Limb (tissue), 2 donors: ENCODE results near the gene MAPRE3.

Experiments used
- DNase-seq, 2 donors: peaks; one replicate each; pipeline ENCODE4 v3.0.0-alpha.2; 2016; ENCODE audit errors: extremely low spot score in 2 of 2

The MAPRE3 gene

GRCh38 chr2:26982102-26982742, 11.8 kb downstream of the MAPRE3 start:
- peak in 1 of 2 donors; percentile 38 for DNase-seq

- DNase-seq: no peak
Observed at GRCh38 chr2:26983746-26984145, 13.3 kb downstream of the MAPRE3 start.

GRCh38 chr2:26985807-26986206, 15.4 kb downstream of the MAPRE3 start:
- DNase-seq: no peak

GRCh38 chr2:26986576-26986975, 16.1 kb downstream of the MAPRE3 start:
- DNase-seq: no peak

- DNase-seq: no peak
Observed at GRCh38 chr2:26988058-26988860, 17.8 kb downstream of the MAPRE3 start.

GRCh38 chr2:26989156-26989555, 18.7 kb downstream of the MAPRE3 start:
- DNase-seq: no peak

GRCh38 chr2:26991717-26992116, 21.3 kb downstream of the MAPRE3 start:
- no peak for DNase-seq

- no peak for DNase-seq
Observed at GRCh38 chr2:26993768-26994167, 23.3 kb downstream of the MAPRE3 start.

- DNase-seq: no peak
Observed at GRCh38 chr2:26994983-26995382, 24.5 kb downstream of the MAPRE3 start.

- no peak for DNase-seq
Observed at GRCh38 chr2:26997394-26997793, 27.0 kb downstream of the MAPRE3 start.

GRCh38 chr2:26998323-26998722, 27.9 kb downstream of the MAPRE3 start:
- no peak for DNase-seq

- DNase-seq: no peak
Observed at GRCh38 chr2:27000228-27000627, 29.8 kb downstream of the MAPRE3 start.

- no peak for DNase-seq
Observed at GRCh38 chr2:27000995-27001394, 30.6 kb downstream of the MAPRE3 start.

- DNase-seq: no peak
Observed at GRCh38 chr2:27001950-27002349, 31.5 kb downstream of the MAPRE3 start.

- DNase-seq: no peak
Observed at GRCh38 chr2:27003007-27003406, 32.6 kb downstream of the MAPRE3 start.

GRCh38 chr2:27003857-27004256, 33.4 kb downstream of the MAPRE3 start:
- DNase-seq: no peak

GRCh38 chr2:27006602-27007415, 36.4 kb downstream of the MAPRE3 start:
- DNase-seq: no peak

- no peak for DNase-seq
Observed at GRCh38 chr2:27007416-27008374, 37.3 kb downstream of the MAPRE3 start.

- DNase-seq: no peak
Observed at GRCh38 chr2:27008678-27009077, 38.2 kb downstream of the MAPRE3 start.

- no peak for DNase-seq
Observed at GRCh38 chr2:27009083-27009482, 38.6 kb downstream of the MAPRE3 start.

GRCh38 chr2:27009716-27010115, 39.3 kb downstream of the MAPRE3 start:
- DNase-seq: no peak
